Neuronal stem cell (in vitro differentiated cells): ENCODE results near the gene CLRN1.

ENCODE experiments used
- DNase-seq: peaks from one replicate; pipeline ENCODE4 v3.0.0-alpha.2; 2013; ENCODE audit warnings: low spot score
- H2AFZ ChIP-seq: one replicate; pipeline ENCODE4 v1.6.1; 2013; ENCODE audit warnings: mild to moderate bottlenecking, low read length, inconsistent platforms
- H2AK5ac ChIP-seq: 2 replicates; pipeline ENCODE4 v1.6.1; 2013; ENCODE audit warnings: low read depth, mild to moderate bottlenecking, inconsistent platforms, low read length, moderate library complexity, mixed read lengths
- H2BK120ac ChIP-seq: 2 replicates; pipeline ENCODE4 v1.6.1; 2013; ENCODE audit warnings: low read depth, mild to moderate bottlenecking, inconsistent platforms, low read length, moderate library complexity, mixed read lengths
- H2BK12ac ChIP-seq: one replicate; pipeline ENCODE4 v1.6.1; 2013; ENCODE audit warnings: low read length, inconsistent platforms
- H2BK15ac ChIP-seq: 2 replicates; pipeline ENCODE4 v1.6.1; 2013; ENCODE audit warnings: mild to moderate bottlenecking, low read length, inconsistent platforms, mixed read lengths
- H2BK5ac ChIP-seq: one replicate; pipeline ENCODE4 v1.6.1; 2013; ENCODE audit warnings: inconsistent platforms, mild to moderate bottlenecking, low read length, moderate library complexity
- H3K14ac ChIP-seq: one replicate; pipeline ENCODE4 v1.6.1; 2013; ENCODE audit warnings: low read length, inconsistent platforms
- H3K18ac ChIP-seq: 2 replicates; pipeline ENCODE4 v1.6.1; 2013; ENCODE audit warnings: low read length, inconsistent platforms
- H3K23ac ChIP-seq: 2 replicates; pipeline ENCODE4 v1.6.1; 2013; ENCODE audit warnings: low read depth, mild to moderate bottlenecking, mixed read lengths, low read length, inconsistent platforms; ENCODE audit not compliant: poor library complexity
- H3K27ac ChIP-seq: replicated peaks from 3 replicates; pipeline ENCODE4 v1.5.1; 2013; ENCODE audit warnings: low read length, inconsistent platforms
- H3K27me3 ChIP-seq, 3 experiments: 2 replicates each; pipeline ENCODE4 v1.6.1; 2013; ENCODE audit warnings: low read length in 3 of 3, mild to moderate bottlenecking in 2 of 3, inconsistent platforms in 1 of 3, low read depth in 1 of 3, mixed read lengths in 1 of 3, moderate library complexity in 1 of 3; ENCODE audit not compliant: control insufficient read depth in 3 of 3, insufficient read depth in 3 of 3
- H3K36me3 ChIP-seq, 2 donors: replicated peaks in 1 of 2; 2 replicates each; pipeline ENCODE4 v1.6.1; 2013; ENCODE audit warnings: low read length in 2 of 2; ENCODE audit not compliant: control insufficient read depth in 2 of 2, insufficient read depth in 2 of 2
- H3K4ac ChIP-seq: 2 replicates; pipeline ENCODE4 v1.6.1; 2013; ENCODE audit warnings: inconsistent platforms, mild to moderate bottlenecking, low read length, moderate library complexity
- H3K4me1 ChIP-seq, 2 donors: 1 replicate in 1 of 2; 2 replicates in 1 of 2; pipeline ENCODE4 v1.6.1; 2013; ENCODE audit warnings: low read length in 2 of 2, low read depth in 1 of 2; ENCODE audit not compliant: control insufficient read depth in 2 of 2, insufficient read depth in 1 of 2
- H3K4me2 ChIP-seq: one replicate; pipeline ENCODE4 v1.6.1; 2013; ENCODE audit warnings: mild to moderate bottlenecking, low read length, inconsistent platforms; ENCODE audit not compliant: insufficient read depth, poor library complexity, severe bottlenecking
- H3K4me3 ChIP-seq, 2 donors: 2 replicates each; pipeline ENCODE4 v1.5.1; 2013; ENCODE audit warnings: low read length in 2 of 2, mild to moderate bottlenecking in 2 of 2, inconsistent platforms in 1 of 2, moderate library complexity in 1 of 2
- H3K79me1 ChIP-seq: one replicate; pipeline ENCODE4 v1.6.1; 2013; ENCODE audit warnings: low read depth, mild to moderate bottlenecking, inconsistent platforms, low read length, moderate library complexity
- H3K9ac ChIP-seq: one replicate; pipeline ENCODE4 v1.6.1; 2013; ENCODE audit warnings: mild to moderate bottlenecking, low read depth, low read length, inconsistent platforms; ENCODE audit not compliant: poor library complexity
- H3K9me3 ChIP-seq, 2 donors: replicated peaks in 1 of 2; 2 replicates each; pipeline versions ENCODE3 to v1.6.1; 2013; ENCODE audit warnings: low read length in 2 of 2, mild to moderate bottlenecking in 2 of 2, inconsistent platforms in 1 of 2, low read depth in 1 of 2, mixed read lengths in 1 of 2, moderate library complexity in 1 of 2; ENCODE audit not compliant: control insufficient read depth in 2 of 2, insufficient read depth in 1 of 2
- H4K8ac ChIP-seq: one replicate; pipeline ENCODE4 v1.6.1; 2013; ENCODE audit warnings: low read depth, mild to moderate bottlenecking, inconsistent platforms, low read length, moderate library complexity
- H4K91ac ChIP-seq: one replicate; pipeline ENCODE4 v1.6.1; 2013; ENCODE audit warnings: low read length, low read depth, mild to moderate bottlenecking, inconsistent platforms; ENCODE audit not compliant: poor library complexity
- WGBS, 2 donors: extraction: QIAGEN DNeasy Blood & Tissue Kit; methylation state at CpG; one replicate each; pipeline ENCODE4 v1.1.7; 2013; ENCODE audit warnings: missing lambda C conversion rate in 2 of 2, mixed read lengths in 1 of 2; ENCODE audit not compliant: insufficient read length in 2 of 2, insufficient replicate concordance in 1 of 2; ENCODE audit errors: extremely low coverage in 2 of 2; 5-methylcytosine and 5-hydroxymethylcytosine counted together

The CLRN1 gene

DNA sequence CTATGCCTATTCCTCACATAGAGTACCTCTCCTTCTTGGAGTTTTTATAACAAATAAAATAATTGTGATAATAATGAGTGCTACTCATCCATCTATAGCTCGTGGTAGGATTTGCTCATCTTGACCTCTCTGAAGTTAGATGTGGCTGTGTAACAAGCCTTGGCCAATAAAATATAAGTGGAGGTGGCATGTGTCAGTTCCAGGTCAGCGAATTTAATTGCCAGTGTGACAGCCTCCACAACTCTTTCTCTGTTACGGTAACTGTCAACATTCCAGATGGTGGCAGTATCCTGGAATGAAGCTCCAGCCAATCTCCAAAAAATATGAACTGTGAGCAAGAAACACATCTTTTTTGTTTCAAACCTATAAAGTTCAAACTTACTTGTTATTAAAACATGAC is 13.8 kb downstream of the CLRN1 start:
- Histone ChIP-seq H3K23ac (no peak overlapping the region), H2AFZ (no peak overlapping the region), H3K4me1 (no peaks in the 10 kb centered on the region), H4K91ac (no peak overlapping the region), H3K27me3 (peaks cover 0 to 8% (median 0%) of the 10 kb centered on the region in 3 experiments), H2BK15ac (no peak overlapping the region), H3K9ac (no peak overlapping the region), H2BK120ac (no peak overlapping the region), H3K79me1 (no peaks in the 10 kb centered on the region), H2AK5ac (no peak overlapping the region), H2BK5ac (no peak overlapping the region), H3K18ac (no peak overlapping the region), H3K4me3 (no peak overlapping the region), H3K4ac (no peak overlapping the region), H3K36me3 (no peaks in the 10 kb centered on the region), H3K4me2 (no peak overlapping the region), H2BK12ac (no peak overlapping the region), H4K8ac (no peak overlapping the region), H3K9me3 (no peaks in the 10 kb centered on the region), H3K27ac (no peak overlapping the region), H3K14ac (no peak overlapping the region)
- DNase-seq = no peak
- WGBS, 2 donors = no CpG with 5 or more reads among the region's 3 CpGs

DNA sequence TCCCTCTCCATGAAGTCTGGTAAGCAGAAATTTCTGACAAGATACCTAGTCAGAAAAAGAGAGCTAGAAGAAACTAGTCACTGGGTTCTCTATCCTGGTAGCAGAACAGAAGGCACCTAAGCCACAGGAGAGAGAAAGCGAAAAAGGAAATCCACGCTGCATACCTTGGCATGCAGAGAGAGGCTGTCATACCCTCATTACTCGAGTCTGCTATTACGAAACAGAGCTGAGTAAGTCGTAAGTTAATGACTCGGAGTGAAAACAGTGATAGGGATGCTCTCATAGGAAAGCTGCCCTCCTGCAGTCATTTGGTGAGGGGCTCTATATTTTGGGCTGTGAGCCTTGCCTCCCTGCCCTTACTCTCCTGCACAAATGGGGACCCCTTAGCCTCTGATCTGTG is 16.2 kb downstream of the CLRN1 start:
- Histone ChIP-seq H3K14ac (no peak overlapping the region), H3K4ac (no peak overlapping the region), H2BK15ac (no peak overlapping the region), H2BK12ac (no peak overlapping the region), H2BK5ac (no peak overlapping the region), H3K4me1 (no peaks in the 10 kb centered on the region), H4K91ac (no peak overlapping the region), H3K4me3 (no peak overlapping the region), H2AK5ac (no peak overlapping the region), H4K8ac (no peak overlapping the region), H3K9me3 (no peaks in the 10 kb centered on the region), H3K27ac (no peak overlapping the region), H3K18ac (no peak overlapping the region), H3K79me1 (no peaks in the 10 kb centered on the region), H2AFZ (no peak overlapping the region), H3K9ac (no peak overlapping the region), H3K27me3 (peaks cover 0 to 8% (median 0%) of the 10 kb centered on the region in 3 experiments), H3K23ac (no peak overlapping the region), H2BK120ac (no peak overlapping the region), H3K36me3 (no peaks in the 10 kb centered on the region), H3K4me2 (no peak overlapping the region)
- no peak for DNase-seq
- no CpG with 5 or more reads among the region's 6 CpGs for WGBS, 2 donors

DNA sequence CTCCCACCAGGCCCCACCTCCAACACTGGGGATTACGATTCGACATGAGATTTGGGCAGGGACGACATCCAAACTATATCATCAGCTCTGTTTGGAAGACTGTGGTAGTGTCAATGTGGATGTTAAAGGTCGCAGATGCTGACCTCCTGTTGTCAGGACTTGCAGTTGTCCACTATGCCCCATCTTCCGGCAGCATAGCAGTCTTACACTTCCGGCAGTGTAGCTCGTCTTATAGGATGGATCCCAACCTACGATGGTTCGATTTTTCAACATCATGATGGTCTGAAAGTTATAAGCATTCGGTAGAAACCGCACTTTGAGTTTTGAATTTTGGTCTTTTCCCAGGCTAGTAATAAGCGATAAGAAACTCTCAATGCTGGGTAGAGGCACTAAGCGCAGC is 20.6 kb downstream of the CLRN1 start:
- DNase-seq = no peak
- no peak overlapping the region for H3K4ac ChIP-seq
- H3K9ac ChIP-seq = no peak overlapping the region
- no peak overlapping the region for H3K18ac ChIP-seq
- no peak overlapping the region for H3K23ac ChIP-seq
- no peak overlapping the region for H3K27ac ChIP-seq
- H3K14ac ChIP-seq = no peak overlapping the region
- H3K4me2 ChIP-seq = no peak overlapping the region
- no peak overlapping the region for H2BK12ac ChIP-seq
- no peaks in the 10 kb centered on the region for H3K36me3 ChIP-seq
- H2AK5ac ChIP-seq = no peak overlapping the region
- no CpG with 5 or more reads among the region's 13 CpGs for WGBS, 2 donors
- no peak overlapping the region for H2BK15ac ChIP-seq
- H3K27me3 ChIP-seq = no peaks in the 10 kb centered on the region
- H2AFZ ChIP-seq = no peak overlapping the region
- no peaks in the 10 kb centered on the region for H3K79me1 ChIP-seq
- H2BK120ac ChIP-seq = no peak overlapping the region
- H3K4me3 ChIP-seq = no peak overlapping the region
- no peaks in the 10 kb centered on the region for H3K9me3 ChIP-seq
- H3K4me1 ChIP-seq = no peaks in the 10 kb centered on the region
- no peak overlapping the region for H4K8ac ChIP-seq
- H2BK5ac ChIP-seq = no peak overlapping the region
- H4K91ac ChIP-seq = no peak overlapping the region

DNA sequence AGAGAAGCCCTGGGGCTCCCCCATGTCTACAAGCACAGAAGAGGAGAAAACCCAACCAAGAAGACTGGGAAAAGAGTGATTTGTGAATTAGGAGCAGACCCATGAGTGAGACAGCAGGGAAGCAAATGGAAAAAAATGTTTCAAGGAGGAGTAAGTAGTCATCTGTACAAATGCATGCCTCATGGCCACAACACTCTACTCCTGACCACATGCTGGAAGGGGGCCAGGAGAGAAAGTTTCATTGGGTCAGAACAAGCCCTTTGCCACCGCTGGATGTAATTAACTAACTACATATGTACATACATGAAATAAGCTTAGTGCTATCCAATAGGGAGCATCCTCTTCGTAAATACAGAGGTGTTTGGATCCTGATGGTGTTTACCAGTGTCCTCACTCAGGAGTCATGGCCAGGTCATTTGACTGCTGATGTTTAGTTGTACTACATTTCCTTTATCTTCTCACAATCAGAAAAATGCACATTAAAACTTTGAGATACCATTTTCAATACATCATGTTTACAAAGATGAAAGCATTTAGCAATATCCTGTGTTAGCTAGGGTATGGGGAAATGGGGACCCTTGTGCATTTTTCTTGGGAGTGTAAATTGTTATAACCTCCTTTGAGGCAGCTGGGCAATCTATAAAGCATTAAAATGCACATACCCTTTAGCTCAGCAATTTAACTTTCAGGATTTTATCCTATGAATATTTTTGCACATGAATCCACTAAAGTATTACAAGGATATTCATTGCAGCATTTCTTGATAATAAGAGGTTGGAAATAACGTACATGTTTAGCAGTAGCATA is 27.1 kb downstream of the CLRN1 start:
- Histone ChIP-seq H3K27ac (no peak overlapping the region), H3K9me3 (no peaks in the 10 kb centered on the region), H2BK15ac (no peak overlapping the region), H3K18ac (no peak overlapping the region), H2AFZ (no peak overlapping the region), H3K9ac (no peak overlapping the region), H2AK5ac (no peak overlapping the region), H2BK120ac (no peak overlapping the region), H3K23ac (no peak overlapping the region), H3K36me3 (no peaks in the 10 kb centered on the region), H3K14ac (no peak overlapping the region), H3K79me1 (no peaks in the 10 kb centered on the region), H3K27me3 (no peaks in the 10 kb centered on the region), H3K4ac (no peak overlapping the region), H3K4me1 (no peaks in the 10 kb centered on the region), H2BK5ac (no peak overlapping the region), H2BK12ac (no peak overlapping the region), H4K8ac (no peak overlapping the region), H4K91ac (no peak overlapping the region), H3K4me3 (no peak overlapping the region), H3K4me2 (no peak overlapping the region)
- DNase-seq = no peak
- no CpG with 5 or more reads among the region's 3 CpGs for WGBS, 2 donors
